HFF-Myc (cell line): ENCODE measurements around the gene THG1L.

ENCODE experiments used
- DNase-seq: peaks from one replicate; pipeline ENCODE4 v3.0.0-alpha.2; 2011; ENCODE audit warnings: low read depth; ENCODE audit errors: extremely low read depth
- H3K4me3 ChIP-seq: replicated peaks from 2 replicates; pipeline ENCODE4 v1.5.1; 2011; ENCODE audit warnings: low read depth, mild to moderate bottlenecking, control low read depth, low read length
- TF ChIP-seq, protein P1 (sequence below): IDR thresholded peaks from 2 replicates; pipeline ENCODE4 v1.5.1; 2012; ENCODE audit warnings: mild to moderate bottlenecking, low read depth, low read length, control low read depth; ENCODE audit errors: missing control alignments

The THG1L gene

DNA sequence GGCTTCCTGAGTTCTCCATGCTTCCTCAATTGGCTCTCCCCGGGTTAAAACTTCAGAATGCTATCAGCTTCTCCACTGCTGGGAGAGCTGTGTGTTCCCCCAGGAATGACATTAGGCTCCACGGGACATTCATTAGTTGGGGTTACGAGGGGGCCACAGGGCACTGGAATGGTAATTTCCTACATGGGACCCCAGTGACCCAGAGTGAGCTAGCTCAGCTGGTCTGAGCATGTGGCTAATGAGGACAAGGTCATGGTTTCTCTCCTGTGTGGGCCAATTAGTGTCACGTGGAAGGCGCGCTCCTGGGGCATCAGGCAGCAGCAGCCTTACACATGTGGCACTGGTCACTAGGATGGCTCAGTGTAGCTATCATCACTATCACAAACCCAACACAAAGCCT lies 33.3 kb downstream of the THG1L start:
- H3K4me3 ChIP-seq: no peak overlapping the region
- DNase-seq: no peak
- TF ChIP-seq, protein P1, sequence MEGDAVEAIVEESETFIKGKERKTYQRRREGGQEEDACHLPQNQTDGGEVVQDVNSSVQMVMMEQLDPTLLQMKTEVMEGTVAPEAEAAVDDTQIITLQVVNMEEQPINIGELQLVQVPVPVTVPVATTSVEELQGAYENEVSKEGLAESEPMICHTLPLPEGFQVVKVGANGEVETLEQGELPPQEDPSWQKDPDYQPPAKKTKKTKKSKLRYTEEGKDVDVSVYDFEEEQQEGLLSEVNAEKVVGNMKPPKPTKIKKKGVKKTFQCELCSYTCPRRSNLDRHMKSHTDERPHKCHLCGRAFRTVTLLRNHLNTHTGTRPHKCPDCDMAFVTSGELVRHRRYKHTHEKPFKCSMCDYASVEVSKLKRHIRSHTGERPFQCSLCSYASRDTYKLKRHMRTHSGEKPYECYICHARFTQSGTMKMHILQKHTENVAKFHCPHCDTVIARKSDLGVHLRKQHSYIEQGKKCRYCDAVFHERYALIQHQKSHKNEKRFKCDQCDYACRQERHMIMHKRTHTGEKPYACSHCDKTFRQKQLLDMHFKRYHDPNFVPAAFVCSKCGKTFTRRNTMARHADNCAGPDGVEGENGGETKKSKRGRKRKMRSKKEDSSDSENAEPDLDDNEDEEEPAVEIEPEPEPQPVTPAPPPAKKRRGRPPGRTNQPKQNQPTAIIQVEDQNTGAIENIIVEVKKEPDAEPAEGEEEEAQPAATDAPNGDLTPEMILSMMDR: no peak

DNA sequence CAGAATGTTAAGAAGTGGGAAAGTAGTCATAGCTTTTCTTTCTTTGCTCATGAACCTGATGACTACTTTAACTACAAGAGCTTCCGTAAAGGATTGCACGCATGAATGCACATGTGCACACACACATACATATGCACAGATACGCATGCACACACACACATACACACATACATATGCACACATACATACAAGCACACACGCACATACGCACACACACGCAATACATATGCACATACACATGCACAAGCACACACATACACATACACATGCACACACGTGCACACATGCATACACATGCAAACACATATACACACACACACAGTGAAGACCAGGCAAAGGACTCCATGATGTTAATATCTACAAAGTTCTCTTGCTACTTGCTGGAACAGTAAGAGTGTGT lies 35.2 kb downstream of the THG1L start:
- TF ChIP-seq, protein P1: no peak
- H3K4me3 ChIP-seq: no peak overlapping the region
- DNase-seq: no peak

DNA sequence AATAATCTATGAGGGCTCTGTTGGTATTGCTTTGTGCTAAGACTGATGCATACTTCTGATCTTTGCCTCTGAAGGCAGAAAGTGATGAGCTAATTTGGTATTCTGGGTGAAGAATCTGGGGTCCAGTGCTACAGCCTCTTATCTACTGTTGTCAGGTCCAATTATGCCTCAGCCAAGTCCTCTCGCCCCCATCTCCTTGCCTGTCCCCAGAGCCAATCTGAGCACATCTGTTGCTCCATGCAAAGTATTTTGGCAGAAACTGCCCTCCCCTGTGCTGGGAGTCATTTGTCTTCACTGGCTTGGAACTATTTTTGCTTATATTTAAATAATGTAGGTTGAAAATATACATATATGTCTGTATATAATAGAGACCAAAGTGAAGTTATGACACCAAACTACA lies 35.7 kb downstream of the THG1L start:
- H3K4me3 ChIP-seq: no peak overlapping the region
- no peak for DNase-seq
- TF ChIP-seq, protein P1: no peak

DNA sequence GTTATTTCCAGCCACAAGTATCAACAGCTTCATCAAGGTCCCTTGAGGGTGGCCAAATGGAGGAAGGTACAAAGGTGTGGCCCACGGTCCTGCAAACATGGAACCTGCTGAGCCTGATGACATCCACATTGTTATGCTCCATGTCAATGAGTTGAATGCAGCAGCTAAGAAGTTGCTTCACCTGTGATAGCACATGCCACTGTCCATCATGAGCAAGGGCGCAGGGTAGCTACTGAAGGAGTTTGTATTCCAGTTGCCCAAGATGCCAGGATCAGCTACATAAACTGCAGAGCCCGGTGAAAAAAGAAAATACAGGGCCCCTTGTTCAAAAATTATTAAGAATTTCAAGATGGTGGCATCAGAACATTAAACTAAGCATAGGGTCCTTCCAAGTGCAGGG lies 36.5 kb downstream of the THG1L start:
- H3K4me3 ChIP-seq: no peak overlapping the region
- DNase-seq: no peak
- TF ChIP-seq, protein P1: no peak

- no peak for DNase-seq
- H3K4me3 ChIP-seq: no peak overlapping the region
- TF ChIP-seq, protein P1: no peak
Measured at GRCh38 chr5:157770665-157771064, 39.4 kb downstream of the THG1L start.

- no peak for DNase-seq
- TF ChIP-seq, protein P1: no peak
- H3K4me3 ChIP-seq: no peak overlapping the region
Measured at GRCh38 chr5:157772127-157772526, 40.9 kb downstream of the THG1L start.

GRCh38 chr5:157778121-157778805 lies 47.0 kb downstream of the THG1L start:
- H3K4me3 ChIP-seq: no peak overlapping the region
- TF ChIP-seq, protein P1: no peak
- peak; percentile 72 for DNase-seq
